ENCODE results near the gene GPER1.

DNA sequence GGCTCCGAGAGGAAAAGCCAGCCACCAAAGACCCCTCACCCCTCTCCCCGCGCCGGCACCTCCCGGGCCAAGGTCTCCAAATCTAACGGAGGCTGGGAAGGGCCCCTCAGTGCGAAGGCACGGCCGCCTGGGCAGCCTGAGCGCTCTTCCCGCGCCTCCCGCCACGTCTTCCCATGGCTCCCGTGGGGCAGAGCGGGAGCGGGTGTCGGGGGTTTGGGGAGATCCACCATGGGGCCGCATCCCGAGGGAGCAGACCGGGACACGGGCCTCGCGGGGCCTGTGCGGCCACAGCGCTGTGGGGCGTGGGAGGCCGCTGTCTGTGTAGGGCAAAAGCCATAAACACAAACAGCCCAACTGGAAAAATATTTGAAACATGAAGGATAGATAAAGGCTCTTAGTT lies 22.4 kb downstream of the GPER1 start:
- TF ChIP-seq JUND (IDR thresholded peaks at IDR 0.05), result no peak
- TF ChIP-seq FOXA1 (IDR thresholded peaks at IDR 0.05), result no peak
